H9 (cell line): ENCODE data around the gene RHOD. TPM values are rescaled to one million over a fixed set of nuclear protein-coding genes. Genes with fewer than 3 reads are reported as not detected.

Experiments
- DNase-seq: peaks from one replicate; pipeline ENCODE4 v3.0.0-alpha.2; 2017
- H2AFZ ChIP-seq: one replicate; pipeline ENCODE4 v1.6.1; 2013; ENCODE audit warnings: mild to moderate bottlenecking, low read length, control low read depth, moderate library complexity
- H2AK5ac ChIP-seq: 2 replicates; pipeline ENCODE4 v1.6.1; 2013; ENCODE audit warnings: low read length, control low read depth, mixed read lengths; ENCODE audit not compliant: insufficient read length
- H2BK120ac ChIP-seq: one replicate; pipeline ENCODE4 v1.6.1; 2013; ENCODE audit warnings: low read depth, mild to moderate bottlenecking, low read length, control low read depth, inconsistent platforms; ENCODE audit not compliant: poor library complexity, severe bottlenecking
- H2BK12ac ChIP-seq: 2 replicates; pipeline ENCODE4 v1.6.1; 2013; ENCODE audit warnings: low read length, control low read depth, mixed read lengths, low read depth; ENCODE audit not compliant: insufficient read length
- H2BK15ac ChIP-seq: 2 replicates; pipeline ENCODE4 v1.6.1; 2013; ENCODE audit warnings: low read depth, low read length, control low read depth
- H2BK20ac ChIP-seq: one replicate; pipeline ENCODE4 v1.6.1; 2013; ENCODE audit warnings: low read depth, mild to moderate bottlenecking, low read length, control low read depth, inconsistent platforms; ENCODE audit not compliant: poor library complexity, severe bottlenecking
- H2BK5ac ChIP-seq: 2 replicates; pipeline ENCODE4 v1.6.1; 2013; ENCODE audit warnings: low read length, control low read depth, mixed read lengths; ENCODE audit not compliant: insufficient read length
- H3K14ac ChIP-seq: 2 replicates; pipeline ENCODE4 v1.6.1; 2013; ENCODE audit warnings: low read length, control low read depth; ENCODE audit not compliant: insufficient read depth
- H3K18ac ChIP-seq: 2 replicates; pipeline ENCODE4 v1.6.1; 2013; ENCODE audit warnings: low read depth, mild to moderate bottlenecking, mixed read lengths, low read length, control low read depth; ENCODE audit not compliant: insufficient read length
- H3K23ac ChIP-seq: 2 replicates; pipeline ENCODE4 v1.6.1; 2013; ENCODE audit warnings: low read length, control low read depth, mixed read lengths, low read depth; ENCODE audit not compliant: insufficient read length
- H3K23me2 ChIP-seq: 2 replicates; pipeline ENCODE4 v1.6.1; 2013; ENCODE audit warnings: low read depth, mild to moderate bottlenecking, mixed read lengths, low read length, control low read depth; ENCODE audit not compliant: insufficient read length, poor library complexity, severe bottlenecking
- H3K27ac ChIP-seq: 2 replicates; pipeline ENCODE4 v1.5.1; 2013; ENCODE audit warnings: low read length, control low read depth, mixed read lengths, low read depth; ENCODE audit not compliant: insufficient read length
- H3K27me3 ChIP-seq: 2 replicates; pipeline ENCODE4 v1.6.1; 2013; ENCODE audit warnings: low read length, control low read depth, inconsistent platforms; ENCODE audit not compliant: insufficient read depth
- H3K4ac ChIP-seq: 2 replicates; pipeline ENCODE4 v1.6.1; 2013; ENCODE audit warnings: low read depth, mild to moderate bottlenecking, control low read depth, inconsistent platforms, low read length, moderate library complexity
- H3K4me1 ChIP-seq: 2 replicates; pipeline ENCODE4 v1.6.1; 2013; ENCODE audit warnings: low read length, control low read depth, inconsistent platforms; ENCODE audit not compliant: insufficient read depth
- H3K4me2 ChIP-seq: 2 replicates; pipeline ENCODE4 v1.6.1; 2013; ENCODE audit warnings: low read length, control low read depth, mixed read lengths; ENCODE audit not compliant: insufficient read length, insufficient read depth
- H3K56ac ChIP-seq: 2 replicates; pipeline ENCODE4 v1.6.1; 2013; ENCODE audit warnings: low read depth, mild to moderate bottlenecking, mixed read lengths, low read length, control low read depth; ENCODE audit not compliant: insufficient read length
- H3K79me1 ChIP-seq: 2 replicates; pipeline ENCODE4 v1.6.1; 2013; ENCODE audit warnings: low read depth, mild to moderate bottlenecking, moderate library complexity, low read length, control low read depth, inconsistent platforms; ENCODE audit not compliant: insufficient read depth, poor library complexity, severe bottlenecking
- H3K79me2 ChIP-seq: 2 replicates; pipeline ENCODE4 v1.6.1; 2013; ENCODE audit warnings: low read length, control low read depth, inconsistent platforms; ENCODE audit not compliant: insufficient read depth
- H3K9ac ChIP-seq: 2 replicates; pipeline ENCODE4 v1.6.1; 2013; ENCODE audit warnings: low read length, control low read depth, mixed read lengths; ENCODE audit not compliant: insufficient read length; ENCODE audit errors: extremely low read depth
- H3K9me3 ChIP-seq: one replicate; pipeline ENCODE4 v1.6.1; 2013; ENCODE audit warnings: low read depth, low read length, inconsistent platforms; ENCODE audit not compliant: control insufficient read depth
- H3T11ph ChIP-seq: one replicate; pipeline ENCODE4 v1.6.1; 2013; ENCODE audit warnings: mild to moderate bottlenecking, low read length, control low read depth, inconsistent platforms
- H4K20me1 ChIP-seq: one replicate; pipeline ENCODE4 v1.6.1; 2013; ENCODE audit not compliant: control insufficient read depth, insufficient read length, insufficient read depth
- H4K5ac ChIP-seq: 2 replicates; pipeline ENCODE4 v1.6.1; 2013; ENCODE audit warnings: low read depth, mild to moderate bottlenecking, mixed read lengths, low read length, control low read depth; ENCODE audit not compliant: insufficient read length
- H4K8ac ChIP-seq: replicated peaks from 2 replicates; pipeline ENCODE4 v1.6.1; 2013; ENCODE audit warnings: low read length, control low read depth, mixed read lengths, low read depth; ENCODE audit not compliant: insufficient read length
- H4K91ac ChIP-seq: 2 replicates; pipeline ENCODE4 v1.6.1; 2013; ENCODE audit warnings: low read depth, mild to moderate bottlenecking, moderate library complexity, mixed read lengths, low read length, control low read depth; ENCODE audit not compliant: insufficient read length
- H3K27ac Mint-ChIP-seq, 3 experiments: 2 replicates in 2 of 3; 3 replicates in 1 of 3; pipeline ENCODE4 v1.8.0; 2020 to 2021; ENCODE audit warnings: mixed read lengths in 3 of 3, mild to moderate bottlenecking in 1 of 3, moderate library complexity in 1 of 3
- H3K27me3 Mint-ChIP-seq: 2 replicates; pipeline ENCODE4 v1.8.0; 2021; ENCODE audit warnings: low read depth, mild to moderate bottlenecking, moderate library complexity, mixed read lengths
- H3K36me3 Mint-ChIP-seq, 3 experiments: 2 replicates in 2 of 3; 3 replicates in 1 of 3; pipeline ENCODE4 v1.8.0; 2020 to 2021; ENCODE audit warnings: low read depth in 3 of 3, mixed read lengths in 3 of 3; ENCODE audit not compliant: insufficient read depth in 1 of 3
- H3K4me1 Mint-ChIP-seq, 2 experiments: 2 replicates each; pipeline ENCODE4 v1.8.0; 2020; ENCODE audit warnings: mixed read lengths in 2 of 2
- H3K4me3 Mint-ChIP-seq, 2 experiments: 2 replicates in 1 of 2; 3 replicates in 1 of 2; pipeline ENCODE4 v1.8.0; 2020 to 2021; ENCODE audit warnings: mild to moderate bottlenecking in 2 of 2, mixed read lengths in 2 of 2, moderate library complexity in 1 of 2
- H3K9me3 Mint-ChIP-seq, 2 experiments: 2 replicates in 1 of 2; 3 replicates in 1 of 2; pipeline ENCODE4 v1.8.0; 2020; ENCODE audit warnings: mild to moderate bottlenecking in 2 of 2, mixed read lengths in 2 of 2, moderate library complexity in 1 of 2
- WGBS: extraction: QIAGEN DNeasy Blood & Tissue Kit; methylation state at CpG from one replicate; pipeline ENCODE4 v1.1.7; 2013; ENCODE audit warnings: missing lambda C conversion rate, low lambda C conversion rate, mixed read lengths; ENCODE audit not compliant: insufficient read length; ENCODE audit errors: extremely low coverage; 5-methylcytosine and 5-hydroxymethylcytosine counted together
- total RNA-seq: library from RNA; stranded (reverse); gene quantifications from 2 replicates; pipeline ENCODE4 v1.2.1, GENCODE V29; 2021
- TF ChIP-seq, protein P1 (sequence below): fragments of 200-600 bp; sonication (generic); conservative IDR thresholded peaks from 3 replicates; pipeline ENCODE4 v1.8.0; 2021; ENCODE audit warnings: antibody characterized with exemption, mild to moderate bottlenecking

The RHOD gene
- total RNA-seq, 1 experiment from 2014 or later, result 14.8 TPM

DNA sequence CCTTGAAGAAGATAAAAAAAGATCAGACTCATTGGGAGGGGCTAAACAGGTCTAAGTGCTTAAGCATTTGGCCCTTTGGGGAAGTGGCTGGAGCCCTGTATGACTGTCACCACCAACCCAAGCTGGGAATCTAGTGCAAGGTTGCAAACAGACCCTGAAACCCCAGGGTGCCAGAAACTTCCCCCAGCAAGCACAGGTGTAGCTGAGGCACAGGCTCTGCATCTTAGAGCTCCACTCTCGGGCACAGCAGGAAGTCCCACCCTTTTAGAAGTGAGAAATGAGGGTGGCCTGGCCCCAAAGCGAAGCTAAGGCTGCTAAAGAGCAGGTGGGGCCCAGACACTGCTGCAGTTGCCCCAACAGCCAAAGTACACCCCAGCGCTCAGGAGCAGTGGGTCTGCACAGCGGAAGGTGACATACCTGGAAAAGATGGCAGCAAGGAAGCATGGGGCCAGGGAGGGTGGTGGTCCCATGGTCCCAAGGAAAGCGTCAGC, 56.6 kb downstream of the RHOD start:
- Histone ChIP-seq H3K23ac (no peak overlapping the region), H3K4me2 (no peak overlapping the region), H3K27me3 (no peaks in the 10 kb centered on the region), H3K56ac (no peak overlapping the region), H2BK20ac (no peak overlapping the region), H3K14ac (no peak overlapping the region), H2BK12ac (no peak overlapping the region), H3K23me2 (peaks cover 5% of the 10 kb centered on the region), H4K5ac (no peak overlapping the region), H2BK15ac (no peak overlapping the region), H4K8ac (no peak overlapping the region), H3K79me2 (no peaks in the 10 kb centered on the region), H3T11ph (no peak overlapping the region), H3K18ac (no peak overlapping the region), H3K9ac (no peak overlapping the region), H3K9me3 (no peaks in the 10 kb centered on the region), H2BK120ac (no peak overlapping the region), H3K4me1 (no peaks in the 10 kb centered on the region; the same call in 1 of the 2 replicates), H3K27ac (no peak overlapping the region), H3K4ac (no peak overlapping the region), H2BK5ac (no peak overlapping the region), H3K79me1 (no peaks in the 10 kb centered on the region), H2AFZ (no peak overlapping the region), H4K91ac (no peak overlapping the region), H2AK5ac (no peak overlapping the region), H4K20me1 (no peaks in the 10 kb centered on the region)
- Mint-ChIP-seq H3K4me3 (no peak overlapping the region), H3K36me3 (peaks cover 0 to 2% (median 0%) of the 10 kb centered on the region in 3 experiments; a peak in 1 of 7 replicates), H3K27ac (no peak overlapping the region; a peak in 1 of 7 replicates), H3K9me3 (no peaks in the 10 kb centered on the region), H3K4me1 (peaks cover 24 to 27% of the 10 kb centered on the region in 2 experiments), H3K27me3 (no peaks in the 10 kb centered on the region; the same call in 1 of the 2 replicates)
- no peak for DNase-seq
- no CpG with 5 or more reads among the region's 5 CpGs for WGBS
- TF ChIP-seq, protein P1, sequence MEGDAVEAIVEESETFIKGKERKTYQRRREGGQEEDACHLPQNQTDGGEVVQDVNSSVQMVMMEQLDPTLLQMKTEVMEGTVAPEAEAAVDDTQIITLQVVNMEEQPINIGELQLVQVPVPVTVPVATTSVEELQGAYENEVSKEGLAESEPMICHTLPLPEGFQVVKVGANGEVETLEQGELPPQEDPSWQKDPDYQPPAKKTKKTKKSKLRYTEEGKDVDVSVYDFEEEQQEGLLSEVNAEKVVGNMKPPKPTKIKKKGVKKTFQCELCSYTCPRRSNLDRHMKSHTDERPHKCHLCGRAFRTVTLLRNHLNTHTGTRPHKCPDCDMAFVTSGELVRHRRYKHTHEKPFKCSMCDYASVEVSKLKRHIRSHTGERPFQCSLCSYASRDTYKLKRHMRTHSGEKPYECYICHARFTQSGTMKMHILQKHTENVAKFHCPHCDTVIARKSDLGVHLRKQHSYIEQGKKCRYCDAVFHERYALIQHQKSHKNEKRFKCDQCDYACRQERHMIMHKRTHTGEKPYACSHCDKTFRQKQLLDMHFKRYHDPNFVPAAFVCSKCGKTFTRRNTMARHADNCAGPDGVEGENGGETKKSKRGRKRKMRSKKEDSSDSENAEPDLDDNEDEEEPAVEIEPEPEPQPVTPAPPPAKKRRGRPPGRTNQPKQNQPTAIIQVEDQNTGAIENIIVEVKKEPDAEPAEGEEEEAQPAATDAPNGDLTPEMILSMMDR, result no peak
